Stomach (tissue), 9 donors: ENCODE data around the gene ACOXL. TPM values are rescaled to one million over a fixed set of nuclear protein-coding genes. Genes with fewer than 3 reads are reported as not detected.

Experiments
- DNase-seq, 2 donors: peaks; one replicate each; pipeline versions ENCODE4 v3.0.0 to v3.0.0-alpha.2; 2013 to 2019
- H3K27ac ChIP-seq, 5 donors: fragments of 200-600 bp in 4 of 5; sonication (generic) in 4 of 5; one replicate each; pipeline ENCODE4 v1.5.1; 2013 to 2019; ENCODE audit warnings: mild to moderate bottlenecking in 1 of 5, moderate library complexity in 1 of 5
- H3K27me3 ChIP-seq, 3 donors: fragments of 200-600 bp; sonication (generic); one replicate each; pipeline ENCODE4 v1.5.1; 2017 to 2019; ENCODE audit warnings: mixed run types in 1 of 3
- H3K36me3 ChIP-seq, 4 donors: fragments of 200-600 bp; sonication (generic); 1 replicate in 3 of 4; 2 replicates in 1 of 4; pipeline ENCODE4 v1.5.1; 2016 to 2019
- H3K4me1 ChIP-seq, 4 donors: fragments of 200-600 bp; sonication (generic); one replicate each; pipeline ENCODE4 v1.5.1; 2016 to 2019
- H3K4me3 ChIP-seq, 4 donors: fragments of 200-600 bp; sonication (generic) in 3 of 4; one replicate each; pipeline ENCODE4 v1.5.1; 2016 to 2019; ENCODE audit warnings: mild to moderate bottlenecking in 1 of 4
- H3K9me3 ChIP-seq, 4 donors: fragments of 200-600 bp; sonication (generic); one replicate each; pipeline ENCODE4 v1.5.1; 2016 to 2019
- CTCF ChIP-seq, 7 experiments: fragments of 450-650 bp in 4 of 7; fragments of 200-600 bp in 3 of 7; sonication (generic) in 3 of 7; IDR thresholded peaks; one replicate each; pipeline ENCODE4 v1.5.1; 2016 to 2019; ENCODE audit warnings: antibody characterized with exemption in 7 of 7, control low read depth in 2 of 7, mild to moderate bottlenecking in 1 of 7
- EP300 ChIP-seq: sonication (generic); formaldehyde crosslinking; IDR thresholded peaks from one replicate; pipeline ENCODE4 v1.6.1; 2017; ENCODE audit warnings: antibody characterized with exemption
- POLR2A ChIP-seq, 4 donors: fragments of 450-650 bp; IDR thresholded peaks; one replicate each; pipeline ENCODE4 v1.6.1; 2016; ENCODE audit warnings: antibody characterized with exemption in 4 of 4, control low read depth in 2 of 4, mild to moderate bottlenecking in 1 of 4, moderate library complexity in 1 of 4
- POLR2AphosphoS5 ChIP-seq, 3 donors: sonication (generic); formaldehyde crosslinking; IDR thresholded peaks; one replicate each; pipeline ENCODE4 v1.6.1; 2016; ENCODE audit warnings: antibody characterized with exemption in 3 of 3
- WGBS, 5 donors: extraction: QIAGEN DNeasy Blood & Tissue Kit in 3 of 5; methylation state at CpG; one replicate each; pipeline versions ENCODE4 v1.1.5 to v1.1.7; 2013 to 2018; 5-methylcytosine and 5-hydroxymethylcytosine counted together
- intact Hi-C: fragments of 100-400 bp; cut with DNase I; formaldehyde crosslinking; loops from one replicate; pipeline ENCODE4 v1.15.1; 2023; ENCODE audit warnings: low total_unique reads
- polyA plus RNA-seq, 3 donors: library from polyadenylated mRNA; stranded (reverse); fragments of 200-250 nt; gene quantifications; one replicate each; pipeline ENCODE4 v1.2.3, GENCODE V29; 2013
- total RNA-seq, 5 donors: library from RNA; depleted of rRNA; stranded (reverse); fragments of >200 nt; gene quantifications; one replicate each; pipeline versions ENCODE4 v1.1.0 to v1.2.3, GENCODE V29; 2014 to 2016
- donor health status: healthy with polysubstance abuse.
- donor health status: Bipolar disorder and iron deficiency.
- donor health status: healthy.

The ACOXL gene
- total and polyA plus RNA-seq, 8 donors, result 0.10 to 1.3 (median 0.45) TPM; not detected in 3

- no peak overlapping the region for H3K4me3 ChIP-seq
- no peaks in the 10 kb centered on the region for H3K27me3 ChIP-seq
- no peaks in the 10 kb centered on the region for H3K4me1 ChIP-seq
- WGBS, 5 donors, result 77 to 87% (median 80%) methylated on average over 5 of the region's 5 CpGs
- intact Hi-C loops, result no loop called here
- no peak overlapping the region for H3K27ac ChIP-seq
- DNase-seq, result no peak
- H3K36me3 ChIP-seq, result no peaks in the 10 kb centered on the region
- TF ChIP-seq CTCF (IDR thresholded peaks at IDR 0.05), result no peak
- no peak for TF ChIP-seq EP300
- TF ChIP-seq POLR2AphosphoS5 (IDR thresholded peaks at IDR 0.05), result no peak
- no peak for TF ChIP-seq POLR2A (IDR thresholded peaks at IDR 0.05)
- no peaks in the 10 kb centered on the region for H3K9me3 ChIP-seq
These were observed 368.4 kb downstream of the ACOXL start for GRCh38 chr2:111100765-111101162.

- H3K27ac ChIP-seq, result no peak overlapping the region
- no peaks in the 10 kb centered on the region for H3K36me3 ChIP-seq
- no peak for DNase-seq
- TF ChIP-seq POLR2A (IDR thresholded peaks at IDR 0.05) (no peak), CTCF (IDR thresholded peaks at IDR 0.05) (no peak), POLR2AphosphoS5 (IDR thresholded peaks at IDR 0.05) (no peak), EP300 (no peak)
- H3K9me3 ChIP-seq, result no peaks in the 10 kb centered on the region
- H3K27me3 ChIP-seq, result no peaks in the 10 kb centered on the region
- intact Hi-C loops, result no loop called here
- WGBS, 5 donors, result 86 to 94% (median 88%) methylated on average over 2 of the region's 2 CpGs
- H3K4me1 ChIP-seq, result no peaks in the 10 kb centered on the region
- no peak overlapping the region for H3K4me3 ChIP-seq
These were observed 369.2 kb downstream of the ACOXL start for GRCh38 chr2:111101592-111101991.

GRCh38 chr2:111102216-111102615 is 369.8 kb downstream of the ACOXL start:
- intact Hi-C loops, result no loop called here
- H3K27ac ChIP-seq, result no peak overlapping the region
- WGBS, 5 donors, result 82 to 94% (median 85%) methylated on average over 2 of the region's 2 CpGs
- no peak overlapping the region for H3K4me3 ChIP-seq
- H3K4me1 ChIP-seq, result no peaks in the 10 kb centered on the region
- H3K9me3 ChIP-seq, result no peaks in the 10 kb centered on the region
- no peaks in the 10 kb centered on the region for H3K36me3 ChIP-seq
- no peak for DNase-seq
- TF ChIP-seq POLR2A (IDR thresholded peaks at IDR 0.05) (no peak), CTCF (IDR thresholded peaks at IDR 0.05) (no peak), EP300 (no peak)
- H3K27me3 ChIP-seq, result no peaks in the 10 kb centered on the region

- H3K4me1 ChIP-seq, result no peaks in the 10 kb centered on the region
- H3K27me3 ChIP-seq, result peaks cover 0 to under 1% (median 0%) of the 10 kb centered on the region in 3 donors
- WGBS, 5 donors, result 53 to 72% (median 70%) methylated on average over 2 of the region's 2 CpGs
- no peak overlapping the region for H3K4me3 ChIP-seq
- no peaks in the 10 kb centered on the region for H3K9me3 ChIP-seq
- intact Hi-C loops, result no loop called here
- H3K36me3 ChIP-seq, result no peaks in the 10 kb centered on the region
- H3K27ac ChIP-seq, result no peak overlapping the region
- TF ChIP-seq EP300, result no peak
- no peak for TF ChIP-seq CTCF (IDR thresholded peaks at IDR 0.05)
- no peak for TF ChIP-seq POLR2AphosphoS5 (IDR thresholded peaks at IDR 0.05)
- no peak for TF ChIP-seq POLR2A (IDR thresholded peaks at IDR 0.05)
- no peak for DNase-seq
These were observed 373.6 kb downstream of the ACOXL start for GRCh38 chr2:111105926-111106325.
